DOHH2 (cell line): ENCODE measurements around the gene TSG101.

Experiments used
- H3F3A ChIP-seq: fragments of 200-600 bp; sonication (generic), shearing (Covaris generic); 2 replicates; pipeline ENCODE4 v1.6.0; 2016; ENCODE audit warnings: antibody characterized with exemption, mild to moderate bottlenecking; ENCODE audit not compliant: control insufficient read depth, insufficient read depth
- H3K27ac ChIP-seq: fragments of 200-600 bp; sonication (generic); 2 replicates; pipeline ENCODE4 v1.5.1; 2014; ENCODE audit warnings: low read depth, mild to moderate bottlenecking, low read length, moderate library complexity
- H3K27me3 ChIP-seq: fragments of 200-600 bp; sonication (generic); 2 replicates; pipeline ENCODE4 v1.6.1; 2014; ENCODE audit warnings: mild to moderate bottlenecking, low read length, mixed read lengths; ENCODE audit not compliant: control insufficient read depth
- H3K36me3 ChIP-seq: fragments of 200-600 bp; sonication (generic); 2 replicates; pipeline ENCODE4 v1.6.1; 2014; ENCODE audit warnings: mild to moderate bottlenecking, low read length, moderate library complexity, mixed read lengths; ENCODE audit not compliant: control insufficient read depth
- H3K4me1 ChIP-seq: fragments of 200-600 bp; sonication (generic); 2 replicates; pipeline ENCODE4 v1.6.1; 2014; ENCODE audit warnings: mild to moderate bottlenecking, low read length, mixed read lengths; ENCODE audit not compliant: control insufficient read depth
- H3K4me2 ChIP-seq: fragments of 200-600 bp; sonication (generic); 2 replicates; pipeline ENCODE4 v1.6.0; 2014; ENCODE audit warnings: mild to moderate bottlenecking, low read length, moderate library complexity
- H3K4me3 ChIP-seq: fragments of 200-600 bp; sonication (generic); 2 replicates; pipeline ENCODE4 v1.5.1; 2014; ENCODE audit warnings: mild to moderate bottlenecking, low read length, mixed read lengths
- H3K79me2 ChIP-seq: fragments of 200-600 bp; sonication (generic); 2 replicates; pipeline ENCODE4 v1.6.1; 2014; ENCODE audit warnings: mild to moderate bottlenecking, low read length, mixed read lengths; ENCODE audit not compliant: control insufficient read depth
- H3K9me2 ChIP-seq: fragments of 200-600 bp; sonication (generic); replicated peaks from 2 replicates; pipeline ENCODE4 v1.6.1; 2014; ENCODE audit warnings: mild to moderate bottlenecking, low read length, mixed read lengths; ENCODE audit not compliant: control insufficient read depth
- H3K9me3 ChIP-seq: fragments of 200-600 bp; sonication (generic); 2 replicates; pipeline ENCODE4 v1.6.1; 2014; ENCODE audit warnings: antibody characterized with exemption, low read length, mixed read lengths; ENCODE audit not compliant: control insufficient read depth, insufficient read depth
- H4K20me1 ChIP-seq: fragments of 200-600 bp; sonication (generic); 2 replicates; pipeline ENCODE4 v1.6.0; 2014; ENCODE audit warnings: low read depth, mild to moderate bottlenecking, antibody characterized with exemption, low read length, moderate library complexity; ENCODE audit not compliant: control insufficient read depth, insufficient read depth
- EZH2phosphoT487 ChIP-seq: fragments of 200-600 bp; sonication (generic); IDR thresholded peaks from 2 replicates; pipeline ENCODE4 v1.6.1; 2017; ENCODE audit warnings: borderline replicate concordance, mild to moderate bottlenecking, antibody characterized with exemption, low read length, moderate library complexity, mixed read lengths
- TF ChIP-seq, protein P1 (sequence below): fragments of 200-600 bp; sonication (generic); IDR thresholded peaks from one replicate; pipeline ENCODE4 v1.5.1; 2014; ENCODE audit warnings: antibody characterized with exemption, mild to moderate bottlenecking, low read depth, low read length; ENCODE audit not compliant: poor library complexity, severe bottlenecking

Gene TSG101

GRCh38 chr11:18526130-18526520 is 617 bp downstream of the TSG101 start:
- Histone ChIP-seq H3K4me1 (peaks cover 43% of the 10 kb centered on the region), H3K27me3 (no peaks in the 10 kb centered on the region), H3F3A (peaks cover 13% of the 10 kb centered on the region), H4K20me1 (no peaks in the 10 kb centered on the region), H3K9me2 (no peaks in the 10 kb centered on the region), H3K36me3 (peaks cover 30% of the 10 kb centered on the region), H3K27ac (peak overlapping the region; percentile 54), H3K4me3 (peak overlapping the region; percentile 85), H3K79me2 (peaks cover 77% of the 10 kb centered on the region), H3K4me2 (peak overlapping the region; percentile 81), H3K9me3 (no peaks in the 10 kb centered on the region)
- no peak for TF ChIP-seq EZH2phosphoT487
- TF ChIP-seq, protein P1, sequence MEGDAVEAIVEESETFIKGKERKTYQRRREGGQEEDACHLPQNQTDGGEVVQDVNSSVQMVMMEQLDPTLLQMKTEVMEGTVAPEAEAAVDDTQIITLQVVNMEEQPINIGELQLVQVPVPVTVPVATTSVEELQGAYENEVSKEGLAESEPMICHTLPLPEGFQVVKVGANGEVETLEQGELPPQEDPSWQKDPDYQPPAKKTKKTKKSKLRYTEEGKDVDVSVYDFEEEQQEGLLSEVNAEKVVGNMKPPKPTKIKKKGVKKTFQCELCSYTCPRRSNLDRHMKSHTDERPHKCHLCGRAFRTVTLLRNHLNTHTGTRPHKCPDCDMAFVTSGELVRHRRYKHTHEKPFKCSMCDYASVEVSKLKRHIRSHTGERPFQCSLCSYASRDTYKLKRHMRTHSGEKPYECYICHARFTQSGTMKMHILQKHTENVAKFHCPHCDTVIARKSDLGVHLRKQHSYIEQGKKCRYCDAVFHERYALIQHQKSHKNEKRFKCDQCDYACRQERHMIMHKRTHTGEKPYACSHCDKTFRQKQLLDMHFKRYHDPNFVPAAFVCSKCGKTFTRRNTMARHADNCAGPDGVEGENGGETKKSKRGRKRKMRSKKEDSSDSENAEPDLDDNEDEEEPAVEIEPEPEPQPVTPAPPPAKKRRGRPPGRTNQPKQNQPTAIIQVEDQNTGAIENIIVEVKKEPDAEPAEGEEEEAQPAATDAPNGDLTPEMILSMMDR, result no peak

DNA sequence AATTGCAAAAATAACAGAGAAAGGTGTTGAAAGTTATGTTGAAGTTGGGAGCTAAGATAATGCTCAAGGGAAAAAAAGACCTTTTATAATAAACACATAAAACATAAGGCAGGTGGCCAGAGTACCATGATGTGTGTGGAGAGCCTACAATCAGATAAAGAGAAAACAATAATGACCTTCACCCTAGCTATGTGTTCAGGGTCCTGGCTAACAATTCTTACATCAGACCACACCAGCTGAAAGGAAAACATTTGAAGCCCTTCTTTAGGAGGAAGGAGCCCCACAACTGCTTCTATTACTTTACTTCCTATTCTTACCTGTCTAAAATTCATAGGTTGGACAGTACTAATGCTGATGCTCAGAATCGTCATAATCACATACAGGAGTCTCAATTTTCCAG is 2.5 kb downstream of the TSG101 start:
- Histone ChIP-seq H3K4me3 (no peak overlapping the region), H3K79me2 (peaks cover 89% of the 10 kb centered on the region), H4K20me1 (no peaks in the 10 kb centered on the region), H3K27me3 (no peaks in the 10 kb centered on the region), H3K4me1 (peaks cover 28% of the 10 kb centered on the region), H3K36me3 (peaks cover 26% of the 10 kb centered on the region), H3K9me3 (no peaks in the 10 kb centered on the region), H3K4me2 (0 out of 2 replicates have a peak overlapping the region, but pooled peaks have one; percentile 11), H3K9me2 (no peaks in the 10 kb centered on the region), H3F3A (peaks cover 2% of the 10 kb centered on the region; the same call in 1 of the 2 replicates), H3K27ac (no peak overlapping the region)
- TF ChIP-seq EZH2phosphoT487, result no peak
- TF ChIP-seq, protein P1, result no peak

GRCh38 chr11:18523084-18523483 is 3.7 kb downstream of the TSG101 start:
- no peaks in the 10 kb centered on the region for H3K9me2 ChIP-seq
- peaks cover 19% of the 10 kb centered on the region for H3K4me1 ChIP-seq
- peaks cover 80% of the 10 kb centered on the region for H3K79me2 ChIP-seq
- no peak overlapping the region for H3K27ac ChIP-seq
- no peak overlapping the region for H3K4me3 ChIP-seq
- TF ChIP-seq, protein P1, result no peak
- TF ChIP-seq EZH2phosphoT487, result no peak
- no peaks in the 10 kb centered on the region for H3K27me3 ChIP-seq
- no peak overlapping the region for H3K4me2 ChIP-seq
- H3F3A ChIP-seq, result no peaks in the 10 kb centered on the region
- H3K36me3 ChIP-seq, result peaks cover 27% of the 10 kb centered on the region
- H4K20me1 ChIP-seq, result no peaks in the 10 kb centered on the region
- H3K9me3 ChIP-seq, result no peaks in the 10 kb centered on the region
